Duodenal mucosa (tissue), 2 donors: ENCODE measurements around the gene EHD3.

Experiments used
- H3K27ac ChIP-seq: one replicate; pipeline ENCODE4 v1.7.0; 2013; ENCODE audit warnings: low read depth, low read length
- H3K27me3 ChIP-seq, 2 donors: one replicate each; pipeline ENCODE4 v1.7.0; 2013; ENCODE audit warnings: low read length in 2 of 2, control low read depth in 1 of 2; ENCODE audit not compliant: insufficient read depth in 2 of 2, control insufficient read depth in 1 of 2
- H3K36me3 ChIP-seq, 2 donors: one replicate each; pipeline ENCODE4 v1.7.0; 2013; ENCODE audit warnings: low read length in 2 of 2, control low read depth in 1 of 2; ENCODE audit not compliant: insufficient read depth in 2 of 2, control insufficient read depth in 1 of 2
- H3K4me1 ChIP-seq, 2 donors: one replicate each; pipeline ENCODE4 v1.7.0; 2013; ENCODE audit warnings: low read length in 2 of 2, control low read depth in 1 of 2; ENCODE audit not compliant: insufficient read depth in 2 of 2, control insufficient read depth in 1 of 2
- H3K4me3 ChIP-seq, 2 donors: one replicate each; pipeline ENCODE4 v1.7.0; 2013; ENCODE audit warnings: low read length in 2 of 2, low read depth in 1 of 2
- H3K9ac ChIP-seq, 2 donors: one replicate each; pipeline ENCODE4 v1.7.0; 2013; ENCODE audit warnings: low read length in 2 of 2, low read depth in 1 of 2
- H3K9me3 ChIP-seq, 2 donors: one replicate each; pipeline ENCODE4 v1.7.0; 2013; ENCODE audit warnings: low read length in 2 of 2, control low read depth in 1 of 2; ENCODE audit not compliant: control insufficient read depth in 1 of 2

The EHD3 gene

DNA sequence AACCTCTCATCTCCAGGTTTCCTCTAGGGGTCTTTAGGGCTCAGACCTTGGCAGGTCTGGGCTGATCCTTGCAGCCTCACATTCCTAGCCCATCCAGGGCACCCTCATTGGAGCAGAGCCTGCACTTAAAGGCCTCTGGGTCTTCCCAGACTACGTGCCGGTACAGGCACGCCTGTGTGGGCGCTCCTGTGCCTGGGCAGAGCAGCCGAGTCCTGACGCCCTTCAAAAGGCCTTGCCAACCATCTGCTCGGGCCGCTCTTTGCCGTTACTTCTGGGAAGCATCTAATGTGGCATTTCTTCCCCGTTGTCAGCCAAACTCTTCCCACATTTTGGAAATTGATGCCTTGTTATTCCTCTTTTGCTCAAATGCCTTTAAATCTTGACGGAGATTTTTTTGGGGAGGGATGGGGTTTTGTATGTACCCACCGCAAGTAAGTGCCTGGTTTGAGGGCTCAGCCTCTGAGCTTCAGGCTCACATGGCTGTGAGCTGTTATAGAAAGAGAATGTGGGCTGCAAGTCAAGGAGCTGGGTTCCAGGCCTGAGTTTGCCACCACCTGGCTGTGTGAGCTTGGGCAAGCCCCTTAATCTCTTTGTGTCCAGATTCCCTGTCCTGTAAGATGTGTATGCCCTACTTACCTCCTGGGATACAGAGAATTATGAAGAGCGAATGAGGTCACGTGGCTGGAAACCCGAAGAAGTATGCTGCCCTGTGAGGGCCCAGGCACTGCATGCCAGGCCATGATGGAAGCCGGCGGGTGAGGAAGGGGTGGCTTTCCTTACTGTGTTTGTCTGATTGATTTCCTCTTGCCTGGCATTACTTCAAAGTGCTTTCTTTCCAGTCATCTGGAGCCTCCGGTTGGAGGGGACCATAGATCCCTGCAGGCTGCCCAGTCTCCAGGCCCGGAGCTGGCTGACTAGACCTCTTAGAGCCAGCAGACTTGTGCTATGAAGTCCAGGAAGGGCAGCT is 20.6 kb downstream of the EHD3 start:
- Histone ChIP-seq H3K4me3 (no peak overlapping the region), H3K9ac (no peak overlapping the region), H3K9me3 (no peaks in the 10 kb centered on the region), H3K4me1 (no peaks in the 10 kb centered on the region), H3K27me3 (no peaks in the 10 kb centered on the region), H3K27ac (no peak overlapping the region), H3K36me3 (no peaks in the 10 kb centered on the region)

DNA sequence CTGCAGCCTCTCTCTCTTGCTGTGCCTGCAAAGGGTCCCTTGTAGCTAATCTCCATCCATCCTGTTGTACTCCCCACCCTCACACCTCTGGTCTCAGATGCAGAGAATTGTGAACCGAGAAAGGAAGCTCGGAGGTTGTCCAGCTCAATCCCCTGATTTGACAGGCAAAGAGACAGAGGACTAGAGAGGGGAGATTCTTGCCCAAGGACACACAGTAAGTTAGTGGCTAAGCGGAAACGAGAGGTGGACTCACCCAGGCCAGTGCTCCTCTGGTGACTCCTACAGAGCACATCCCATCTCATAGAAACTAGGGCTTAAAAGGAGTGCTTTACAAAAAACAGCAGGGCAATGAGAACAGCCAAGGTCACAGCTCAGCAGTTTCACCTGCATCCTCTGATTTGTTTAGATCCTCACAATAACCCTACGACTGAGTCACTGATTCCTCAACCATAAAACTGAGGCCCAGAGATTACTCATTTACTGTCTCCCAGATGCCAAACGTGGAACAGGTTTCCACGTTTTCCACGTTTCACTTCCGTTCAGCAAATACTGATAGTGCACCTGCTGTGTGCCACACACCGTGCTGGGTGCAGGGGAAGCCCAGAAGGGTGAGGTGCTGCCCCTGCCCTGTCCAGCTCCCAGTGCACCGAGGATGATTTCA is 22.1 kb downstream of the EHD3 start:
- Histone ChIP-seq H3K4me1 (no peaks in the 10 kb centered on the region), H3K9me3 (no peaks in the 10 kb centered on the region), H3K4me3 (no peak overlapping the region), H3K27me3 (no peaks in the 10 kb centered on the region), H3K9ac (no peak overlapping the region), H3K27ac (no peak overlapping the region), H3K36me3 (no peaks in the 10 kb centered on the region)

DNA sequence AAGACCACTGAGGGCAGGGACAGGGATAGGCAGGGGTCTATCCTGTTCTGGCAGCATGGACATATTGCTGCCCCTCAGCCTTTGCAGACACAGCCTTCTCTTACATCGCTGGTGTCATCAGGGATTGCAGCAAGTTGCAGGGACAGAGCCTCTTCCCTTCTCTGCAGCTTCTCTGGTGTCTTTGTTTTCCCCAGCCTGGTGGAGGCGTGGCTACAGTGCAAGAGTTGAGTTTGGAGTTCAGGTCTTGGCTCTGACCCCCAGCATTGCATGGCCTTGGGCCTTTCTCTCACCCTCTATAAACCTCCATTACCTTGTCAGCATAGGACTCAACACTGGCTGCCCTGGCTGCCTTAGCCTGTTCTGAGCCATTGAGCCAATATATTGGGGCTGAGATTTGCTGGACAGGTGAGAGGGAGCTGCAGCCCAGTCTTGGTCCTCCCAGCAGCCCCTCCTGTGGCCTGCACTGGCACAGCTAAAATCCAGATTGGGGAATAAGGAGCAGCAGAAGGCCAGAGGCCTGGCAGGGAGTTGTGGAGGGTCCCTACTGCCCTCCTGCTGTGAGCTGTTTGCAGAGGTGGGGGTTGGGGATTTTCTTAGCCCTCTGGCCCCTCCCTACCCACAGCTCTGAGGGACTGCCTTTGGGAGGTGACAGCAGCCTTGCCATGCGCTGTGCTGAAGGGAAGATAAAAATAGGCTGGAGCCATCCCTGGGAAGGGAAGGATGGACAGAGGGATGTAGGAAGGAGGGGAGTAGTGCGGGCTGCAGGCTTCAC is 22.8 kb downstream of the EHD3 start:
- Histone ChIP-seq H3K27ac (no peak overlapping the region), H3K27me3 (no peaks in the 10 kb centered on the region), H3K9me3 (no peaks in the 10 kb centered on the region), H3K9ac (no peak overlapping the region), H3K36me3 (no peaks in the 10 kb centered on the region), H3K4me1 (no peaks in the 10 kb centered on the region), H3K4me3 (no peak overlapping the region)

DNA sequence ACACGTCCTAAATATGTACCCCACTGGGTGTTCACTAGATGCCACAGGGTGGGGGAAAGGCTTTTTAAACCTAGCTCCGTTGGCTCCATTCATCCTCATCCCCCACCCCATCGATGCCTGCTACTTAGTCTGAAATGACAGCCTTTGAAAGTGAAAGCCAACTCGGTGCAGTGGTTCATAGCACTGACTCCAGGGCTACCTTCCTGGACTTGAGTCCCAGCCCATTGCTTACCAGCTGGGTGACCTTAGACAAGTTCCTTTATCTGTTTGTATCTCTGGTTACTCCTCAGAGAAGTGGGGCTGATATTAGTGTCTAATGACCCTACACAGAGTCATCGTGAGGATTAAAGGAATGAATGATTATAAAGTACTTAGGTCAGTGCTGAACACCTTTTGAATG is 24.4 kb downstream of the EHD3 start:
- Histone ChIP-seq H3K4me1 (no peaks in the 10 kb centered on the region), H3K4me3 (no peak overlapping the region), H3K27me3 (no peaks in the 10 kb centered on the region), H3K9ac (no peak overlapping the region), H3K9me3 (no peaks in the 10 kb centered on the region), H3K36me3 (no peaks in the 10 kb centered on the region), H3K27ac (no peak overlapping the region)

DNA sequence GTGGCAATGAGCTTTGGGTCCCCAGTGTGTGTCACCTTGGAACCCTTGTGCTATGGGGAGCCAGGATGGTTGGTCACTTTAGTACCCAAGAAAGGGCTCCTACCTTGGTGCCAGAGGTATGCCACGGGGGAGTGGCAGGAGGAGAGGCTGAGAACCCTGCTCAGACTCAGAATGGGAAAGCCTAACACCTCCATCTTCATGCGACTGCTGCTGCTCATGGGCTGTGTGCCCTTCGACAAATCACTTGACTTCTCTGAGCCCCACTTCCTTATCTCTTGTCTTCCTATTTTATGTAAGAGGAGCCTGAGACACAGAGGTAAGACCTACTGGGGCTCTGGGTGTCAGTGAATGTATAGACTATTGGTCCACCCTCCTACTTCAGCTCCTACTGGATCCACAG is 25.1 kb downstream of the EHD3 start:
- Histone ChIP-seq H3K27me3 (no peaks in the 10 kb centered on the region), H3K9ac (no peak overlapping the region), H3K4me1 (no peaks in the 10 kb centered on the region), H3K4me3 (no peak overlapping the region), H3K9me3 (no peaks in the 10 kb centered on the region), H3K36me3 (no peaks in the 10 kb centered on the region), H3K27ac (no peak overlapping the region)

DNA sequence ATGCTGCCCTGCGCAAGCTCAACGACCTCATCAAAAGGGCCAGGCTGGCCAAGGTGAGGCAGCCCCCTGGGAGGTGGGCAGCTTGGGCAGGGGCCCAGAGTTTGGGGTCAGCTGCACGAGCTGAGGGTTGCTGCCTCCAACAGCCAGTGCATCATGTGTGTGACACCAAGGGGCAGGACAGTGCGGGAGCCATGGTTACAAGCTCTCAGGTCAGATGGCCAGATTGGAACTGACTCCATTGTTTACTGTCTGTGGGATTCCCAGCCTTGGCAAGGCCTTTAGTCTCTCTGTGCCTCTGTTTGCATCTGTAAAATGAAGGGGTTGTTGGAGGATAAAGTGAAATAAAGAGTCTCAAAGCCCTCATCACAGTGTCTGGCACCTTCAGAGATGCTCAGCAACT is 26.9 kb downstream of the EHD3 start:
- no peak overlapping the region for H3K4me3 ChIP-seq
- H3K9me3 ChIP-seq: no peaks in the 10 kb centered on the region
- H3K36me3 ChIP-seq: no peaks in the 10 kb centered on the region
- H3K27ac ChIP-seq: no peak overlapping the region
- no peaks in the 10 kb centered on the region for H3K4me1 ChIP-seq
- no peaks in the 10 kb centered on the region for H3K27me3 ChIP-seq
- H3K9ac ChIP-seq: no peak overlapping the region

DNA sequence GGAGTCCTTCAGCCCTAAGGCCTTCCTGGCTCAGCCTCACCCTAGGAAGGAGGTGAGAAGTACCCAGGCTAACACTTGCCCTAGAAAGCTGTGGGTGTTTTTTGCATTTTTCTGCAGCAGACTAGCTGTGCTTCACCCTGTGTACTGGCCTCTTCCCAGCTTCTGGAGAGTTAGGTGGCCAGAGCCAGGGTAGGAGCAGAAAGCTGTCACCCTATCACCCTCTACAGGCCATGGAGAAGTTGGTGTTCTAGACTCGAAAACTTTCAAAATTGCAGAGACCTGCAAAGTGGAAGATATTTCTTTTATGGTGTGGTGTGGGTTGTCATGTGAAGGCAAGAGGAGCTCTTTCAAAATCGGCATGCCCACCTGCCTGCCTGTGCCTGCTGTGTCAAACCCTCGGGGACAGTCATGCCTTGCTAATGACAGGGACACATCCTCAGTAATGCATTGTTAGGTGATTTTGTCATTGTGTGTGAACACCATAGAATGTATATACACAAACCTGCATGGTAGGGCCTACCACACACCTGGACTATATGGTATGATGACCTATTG is 29.8 kb downstream of the EHD3 start:
- Histone ChIP-seq H3K9ac (no peak overlapping the region), H3K27ac (no peak overlapping the region), H3K4me1 (no peaks in the 10 kb centered on the region), H3K36me3 (no peaks in the 10 kb centered on the region), H3K9me3 (no peaks in the 10 kb centered on the region), H3K27me3 (no peaks in the 10 kb centered on the region), H3K4me3 (no peak overlapping the region)

DNA sequence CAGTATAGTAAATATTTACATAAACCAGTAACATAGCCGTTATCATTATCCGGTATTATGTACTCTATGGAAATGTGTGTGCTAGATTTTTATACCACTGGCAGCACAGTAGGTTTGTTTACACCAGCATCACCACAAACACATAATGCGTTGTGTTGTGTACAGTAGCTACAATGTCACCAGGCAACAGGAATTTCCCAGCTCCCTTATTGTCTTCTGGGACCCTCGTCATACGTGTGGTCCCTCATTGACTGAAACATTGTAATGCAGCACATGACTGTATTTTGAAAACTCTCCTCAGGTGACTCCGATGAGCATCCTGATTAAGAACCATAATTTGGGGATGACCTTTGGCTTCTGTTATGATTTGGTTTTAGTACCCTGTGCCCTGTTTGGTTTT is 31.3 kb downstream of the EHD3 start:
- Histone ChIP-seq H3K9me3 (no peaks in the 10 kb centered on the region), H3K36me3 (no peaks in the 10 kb centered on the region), H3K27ac (no peak overlapping the region), H3K27me3 (no peaks in the 10 kb centered on the region), H3K4me1 (no peaks in the 10 kb centered on the region), H3K4me3 (no peak overlapping the region), H3K9ac (no peak overlapping the region)

DNA sequence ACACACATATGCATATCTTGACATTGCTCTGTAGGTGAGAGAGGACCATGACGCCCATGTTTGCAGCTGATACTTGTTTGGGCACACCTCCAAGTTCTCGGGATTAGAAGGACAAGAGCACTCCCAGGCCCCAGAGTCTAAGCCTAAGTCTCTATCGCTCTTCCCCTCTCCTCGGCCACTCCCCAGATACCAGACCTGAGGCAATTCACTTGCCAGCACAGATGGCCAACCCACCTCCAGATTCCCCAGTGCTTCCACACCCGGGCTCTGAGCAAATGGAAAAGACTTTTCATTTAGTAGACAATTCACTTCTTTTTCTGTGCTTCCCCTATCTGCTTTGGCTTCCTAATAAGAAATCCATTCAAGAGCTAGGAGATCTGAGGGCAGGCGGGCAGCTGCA is 32.9 kb downstream of the EHD3 start:
- Histone ChIP-seq H3K4me3 (no peak overlapping the region), H3K27me3 (no peaks in the 10 kb centered on the region), H3K9ac (no peak overlapping the region), H3K4me1 (no peaks in the 10 kb centered on the region), H3K36me3 (no peaks in the 10 kb centered on the region), H3K27ac (no peak overlapping the region), H3K9me3 (no peaks in the 10 kb centered on the region)
